GM18858 (cell line): ENCODE results near the gene TMEM108.

ENCODE experiments used
- ATAC-seq: cut with Tn5 transposase; IDR thresholded peaks from one replicate; pipeline ENCODE4 v1.9.1; 2021; ENCODE audit not compliant: unreplicated experiment

Gene TMEM108

DNA sequence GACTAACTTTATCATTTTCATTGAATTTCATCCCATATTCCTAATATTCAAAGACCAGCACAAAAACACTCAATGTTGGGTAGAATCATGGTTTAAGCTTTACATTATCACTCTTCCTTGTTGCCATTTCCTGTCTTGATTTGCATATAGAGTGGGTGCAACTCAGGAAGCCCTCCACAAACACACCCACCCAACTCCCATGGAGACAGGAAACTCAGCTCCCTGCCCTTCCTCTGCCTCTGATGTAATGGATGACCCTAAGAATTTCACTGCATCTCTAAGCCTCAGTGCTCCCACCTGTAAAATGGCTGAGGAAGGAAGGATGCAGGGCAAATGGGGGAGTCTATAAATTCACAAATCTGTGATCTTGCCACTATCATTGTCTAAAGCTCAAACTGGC lies 263.5 kb downstream of the TMEM108 start:
- no peak for ATAC-seq

DNA sequence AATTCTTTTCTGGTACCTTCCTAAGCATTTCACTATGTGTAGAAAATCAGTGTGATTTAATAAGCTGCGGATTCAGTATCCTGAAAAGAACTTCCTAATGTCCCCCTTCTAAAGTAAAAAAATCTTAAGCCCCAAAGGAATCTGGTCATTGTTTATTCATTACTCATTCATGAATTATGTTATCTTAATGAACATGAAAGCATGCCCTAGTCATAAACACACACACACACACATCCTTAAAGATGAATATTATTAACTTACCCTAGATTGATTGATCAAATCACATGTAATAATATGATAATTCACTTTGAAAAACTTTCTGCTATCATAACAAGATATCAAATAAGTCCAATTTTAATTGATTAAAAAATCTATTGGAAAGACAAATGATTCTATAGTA lies 265.2 kb downstream of the TMEM108 start:
- no peak for ATAC-seq

DNA sequence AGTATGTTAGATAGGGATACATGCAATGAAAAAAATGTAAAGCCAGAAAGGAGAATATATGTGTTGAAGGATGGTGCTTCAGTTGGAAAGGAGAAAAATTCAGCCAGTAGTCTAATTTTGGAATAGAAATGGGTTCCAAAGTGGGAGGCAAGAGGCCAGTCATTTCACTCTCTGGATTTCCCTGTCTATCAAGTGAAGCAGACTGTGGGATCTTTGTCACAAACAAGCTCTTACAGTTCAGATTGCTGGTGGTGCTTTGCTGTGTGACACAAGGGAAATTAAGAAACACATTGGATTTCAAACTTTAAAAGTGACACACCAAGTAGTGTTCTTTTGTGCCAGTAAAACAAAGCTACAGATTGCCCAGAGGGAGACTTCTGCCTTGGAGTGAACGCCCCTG lies 279.7 kb downstream of the TMEM108 start:
- ATAC-seq, result no peak

DNA sequence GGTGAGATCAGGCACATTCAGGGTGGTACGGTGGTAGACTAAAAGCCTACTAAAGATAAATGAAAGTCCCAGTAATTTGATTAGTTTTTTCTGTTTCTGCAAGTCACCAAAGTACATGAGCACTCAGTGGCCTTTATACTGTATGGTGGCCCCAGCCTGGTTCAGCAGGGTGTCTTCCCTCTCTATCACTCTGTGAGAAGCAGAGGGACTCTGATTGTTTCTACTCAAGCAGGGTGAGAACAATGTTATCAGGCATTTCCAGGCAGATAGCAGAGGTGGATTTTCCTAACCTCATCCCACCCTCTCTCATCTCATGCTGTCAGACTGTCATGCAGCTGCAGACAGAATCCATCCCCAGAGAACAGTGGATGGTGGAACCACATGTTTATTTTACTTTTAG lies 290.2 kb downstream of the TMEM108 start:
- ATAC-seq, result no peak

DNA sequence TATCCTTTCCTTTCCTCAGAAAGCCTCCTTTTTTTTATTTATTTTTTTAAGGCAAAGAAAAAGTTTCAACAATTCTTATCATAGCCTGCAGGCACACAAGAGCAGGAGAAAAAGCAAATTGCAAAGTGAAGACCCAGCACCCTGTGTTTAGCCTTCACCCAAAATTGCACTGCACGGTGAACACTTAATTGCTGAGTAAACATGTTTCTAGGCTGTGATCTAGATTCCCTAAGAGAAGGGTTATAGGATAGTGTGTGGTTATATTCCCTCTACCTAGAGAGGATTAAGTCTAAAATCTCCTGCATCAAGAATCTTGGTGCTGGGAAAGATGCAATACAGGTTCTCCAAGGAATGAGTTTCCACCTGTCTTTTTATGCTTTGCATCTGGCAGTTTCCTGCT lies 291.4 kb downstream of the TMEM108 start:
- no peak for ATAC-seq

DNA sequence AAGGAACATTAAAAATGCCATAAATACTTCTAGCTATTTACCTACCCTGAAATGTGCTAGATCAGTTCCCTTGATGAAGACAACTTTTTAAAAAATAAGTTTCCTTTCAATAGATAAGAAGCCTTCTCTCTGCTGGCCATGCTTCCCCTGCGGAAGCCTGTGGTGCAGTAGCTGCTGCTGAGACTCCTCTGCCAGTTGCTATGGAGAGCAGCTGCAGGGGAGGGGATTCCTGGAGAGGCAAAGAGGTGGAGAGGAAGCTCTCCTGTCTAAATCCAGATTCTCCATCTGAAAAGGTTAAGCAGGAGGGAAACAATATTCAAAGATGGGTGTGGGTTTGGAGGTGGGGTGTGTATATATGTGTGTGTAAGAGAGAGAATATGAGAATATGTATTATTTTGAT lies 291.9 kb downstream of the TMEM108 start:
- no peak for ATAC-seq

DNA sequence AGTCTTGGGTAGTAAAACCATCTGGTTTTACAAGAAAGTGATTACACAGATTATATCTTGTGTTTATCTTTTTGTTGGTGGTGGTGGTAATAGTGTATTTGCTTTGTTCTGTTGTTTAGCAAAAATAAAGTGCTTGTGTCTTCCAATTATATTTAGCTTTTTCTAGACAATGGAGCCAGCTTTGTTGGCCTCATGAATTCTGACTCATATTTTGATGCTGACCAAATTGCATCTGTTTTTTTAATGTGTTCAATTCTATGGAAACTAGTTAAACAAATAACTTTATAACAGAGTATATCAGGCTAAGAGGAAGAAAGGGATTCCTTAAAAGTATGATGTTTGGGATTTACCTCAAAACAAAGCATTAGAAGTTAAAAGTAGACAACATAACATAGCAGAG lies 292.3 kb downstream of the TMEM108 start:
- no peak for ATAC-seq

DNA sequence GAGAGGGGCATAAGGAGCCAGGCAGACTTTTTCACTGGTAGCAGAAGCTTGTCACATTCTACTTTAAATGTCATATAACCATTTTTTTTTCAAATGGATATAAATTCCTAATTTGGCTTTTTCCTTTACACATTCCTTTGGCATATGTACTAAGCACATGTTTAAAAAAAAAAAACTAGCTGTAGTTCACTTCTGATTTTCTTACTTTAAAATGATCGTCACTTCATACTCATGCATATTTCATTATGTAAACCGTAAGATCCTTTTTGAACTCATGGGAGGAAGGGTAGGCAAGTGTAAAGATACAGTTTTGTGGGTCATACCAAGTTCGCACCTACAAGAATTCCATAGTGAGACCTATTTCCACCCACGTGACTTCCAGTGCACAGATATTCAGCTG lies 316.5 kb downstream of the TMEM108 start:
- no peak for ATAC-seq

DNA sequence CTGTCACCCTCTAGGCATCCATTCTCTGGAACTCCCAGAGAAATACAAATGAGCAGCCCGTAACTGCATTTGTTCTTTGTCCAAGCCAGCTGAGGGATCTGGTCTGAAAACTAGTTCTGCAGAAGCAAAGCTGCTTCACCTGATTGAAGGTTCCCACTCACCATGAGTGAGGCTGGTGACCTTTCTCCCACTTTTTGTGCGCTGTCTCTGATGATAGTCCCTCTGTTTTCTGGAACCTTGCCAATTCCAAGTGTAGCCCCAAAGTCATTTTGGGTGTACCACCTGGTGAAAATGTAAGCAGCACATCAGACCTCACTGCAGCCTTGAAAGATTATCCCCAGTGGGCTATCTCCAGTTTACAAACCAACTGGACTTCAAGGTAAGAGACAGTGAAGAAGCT lies 322.3 kb downstream of the TMEM108 start:
- no peak for ATAC-seq

DNA sequence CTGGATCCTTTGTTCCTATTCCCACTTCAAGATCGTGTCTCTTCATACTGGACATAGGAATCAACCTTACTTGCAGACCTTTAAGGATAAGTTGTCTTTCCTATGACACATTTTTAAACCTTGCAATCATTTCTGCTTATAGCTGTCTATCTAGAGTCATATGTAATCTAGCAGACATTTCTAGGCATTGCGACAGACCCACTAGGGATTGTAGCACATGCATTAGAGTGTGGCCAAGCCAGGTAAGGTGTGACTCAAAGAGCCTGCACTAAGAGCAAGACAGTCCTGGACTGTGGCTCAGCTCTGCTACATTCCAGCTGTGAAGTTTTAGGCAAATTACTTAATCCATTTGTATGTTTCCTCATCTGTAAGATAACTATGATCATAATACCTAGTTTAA lies 322.8 kb downstream of the TMEM108 start:
- no peak for ATAC-seq

DNA sequence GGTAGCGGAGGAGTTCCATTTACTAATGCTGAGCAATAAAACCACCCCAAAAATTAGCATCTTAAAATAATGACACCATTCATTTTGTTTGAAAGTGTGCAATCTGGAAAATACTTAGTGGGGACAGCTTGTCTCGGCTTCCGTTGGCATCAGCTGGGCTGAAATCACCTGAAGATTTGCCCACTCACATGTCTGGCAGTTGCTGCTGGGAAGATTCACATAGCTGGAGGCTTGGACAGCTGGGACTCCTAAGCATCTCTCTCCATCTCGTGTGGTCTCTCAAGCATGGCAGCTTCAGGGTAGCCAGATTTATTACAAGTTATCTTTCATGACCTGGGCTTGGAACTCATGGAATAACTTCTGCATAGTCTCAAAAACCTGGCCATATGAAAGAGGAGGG lies 323.2 kb downstream of the TMEM108 start:
- ATAC-seq, result no peak

DNA sequence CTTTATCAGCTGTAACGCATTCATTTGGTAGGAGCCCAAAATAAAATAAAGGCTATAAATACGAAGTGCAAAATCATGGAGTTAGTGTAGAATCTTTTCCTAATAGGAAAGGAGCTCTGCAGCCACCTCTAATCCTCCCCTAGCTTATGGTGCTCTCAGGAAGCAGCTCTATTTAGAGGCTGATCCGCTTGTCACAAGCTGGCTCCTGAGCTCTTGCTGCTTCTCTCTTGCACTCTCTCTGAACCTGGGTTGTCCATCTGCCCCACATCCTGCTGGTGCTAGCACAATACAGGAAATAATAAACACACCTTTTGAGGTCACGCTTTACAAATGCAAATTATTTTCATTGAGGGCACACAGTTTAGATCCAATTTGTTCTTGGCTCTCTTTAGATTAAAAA lies 324.3 kb downstream of the TMEM108 start:
- ATAC-seq, result no peak

DNA sequence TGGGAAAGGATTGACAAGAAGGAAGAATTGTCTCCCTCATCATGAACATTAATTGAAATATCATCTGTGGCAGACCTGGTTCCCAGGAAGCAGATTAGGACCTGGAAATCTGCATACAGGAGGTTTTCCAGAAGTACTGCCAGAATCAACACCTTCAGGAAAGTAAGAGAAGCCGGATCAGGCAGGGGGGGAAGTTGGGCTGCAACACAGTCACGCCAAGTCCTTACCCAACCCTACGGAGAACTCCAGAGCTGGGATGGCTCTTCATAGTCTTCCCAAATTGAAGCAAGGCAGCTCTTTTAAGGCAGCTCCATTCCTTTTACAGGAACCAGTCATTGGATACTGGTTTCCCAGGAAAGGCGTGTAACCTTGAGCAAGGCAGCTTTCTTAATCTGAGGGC lies 326.5 kb downstream of the TMEM108 start:
- ATAC-seq, result no peak

DNA sequence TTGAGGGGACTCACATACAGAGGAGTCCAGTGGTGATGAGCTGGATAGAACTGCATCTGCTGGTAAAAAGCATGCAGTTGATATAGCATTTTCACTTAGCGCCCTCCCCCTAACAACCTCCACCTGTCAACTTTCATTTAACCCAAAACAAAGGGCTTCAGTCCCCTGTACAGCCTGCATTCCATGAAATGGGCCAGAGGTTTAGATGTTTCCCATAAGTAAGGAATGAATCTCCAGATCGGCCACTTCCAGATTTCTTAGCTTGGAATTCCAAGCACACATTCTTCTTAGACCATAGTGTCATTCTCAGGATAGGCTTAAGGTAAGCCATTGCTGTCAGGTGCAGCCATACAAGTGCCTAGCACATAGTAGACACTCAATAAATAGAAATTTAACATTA lies 328.7 kb downstream of the TMEM108 start:
- no peak for ATAC-seq

DNA sequence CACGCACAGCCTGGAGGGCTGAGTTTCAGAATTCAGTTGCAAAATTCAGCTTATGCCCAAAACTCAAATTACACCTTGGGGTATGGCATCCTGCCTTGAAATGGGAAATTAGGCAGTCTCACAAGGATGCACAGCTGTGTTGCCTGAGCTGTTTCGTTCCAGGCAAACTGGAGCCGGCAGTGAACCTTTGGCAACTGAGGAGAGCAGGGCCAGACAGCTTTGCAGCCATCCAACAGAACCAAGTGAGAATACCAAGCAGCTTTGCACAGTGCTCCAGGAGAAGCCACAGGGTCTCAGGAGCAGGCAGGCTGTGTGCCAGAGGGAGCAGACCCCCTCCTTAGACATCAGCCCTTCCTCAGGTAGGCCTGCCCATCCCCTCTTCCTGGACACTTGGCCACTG lies 329.2 kb downstream of the TMEM108 start:
- no peak for ATAC-seq

DNA sequence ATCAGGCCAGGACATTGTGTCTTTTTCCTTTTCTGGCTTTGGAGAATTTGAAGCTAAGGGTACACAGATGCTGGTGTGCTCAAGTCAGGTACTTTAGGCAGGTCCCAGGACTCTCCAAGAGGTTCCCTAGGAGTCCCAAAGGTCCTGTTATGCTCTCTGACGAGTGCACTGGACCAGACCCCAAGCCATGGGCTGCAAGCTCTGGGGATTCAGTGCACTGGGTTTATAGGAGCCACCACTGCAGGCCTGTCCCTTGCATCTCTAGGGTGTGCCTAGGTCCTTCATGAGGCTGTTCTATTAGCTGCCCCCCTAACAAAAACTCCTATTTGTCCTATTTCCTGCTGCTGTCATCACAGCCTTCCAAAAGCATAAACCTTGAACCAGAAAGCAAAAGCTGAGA lies 329.8 kb downstream of the TMEM108 start:
- no peak for ATAC-seq

DNA sequence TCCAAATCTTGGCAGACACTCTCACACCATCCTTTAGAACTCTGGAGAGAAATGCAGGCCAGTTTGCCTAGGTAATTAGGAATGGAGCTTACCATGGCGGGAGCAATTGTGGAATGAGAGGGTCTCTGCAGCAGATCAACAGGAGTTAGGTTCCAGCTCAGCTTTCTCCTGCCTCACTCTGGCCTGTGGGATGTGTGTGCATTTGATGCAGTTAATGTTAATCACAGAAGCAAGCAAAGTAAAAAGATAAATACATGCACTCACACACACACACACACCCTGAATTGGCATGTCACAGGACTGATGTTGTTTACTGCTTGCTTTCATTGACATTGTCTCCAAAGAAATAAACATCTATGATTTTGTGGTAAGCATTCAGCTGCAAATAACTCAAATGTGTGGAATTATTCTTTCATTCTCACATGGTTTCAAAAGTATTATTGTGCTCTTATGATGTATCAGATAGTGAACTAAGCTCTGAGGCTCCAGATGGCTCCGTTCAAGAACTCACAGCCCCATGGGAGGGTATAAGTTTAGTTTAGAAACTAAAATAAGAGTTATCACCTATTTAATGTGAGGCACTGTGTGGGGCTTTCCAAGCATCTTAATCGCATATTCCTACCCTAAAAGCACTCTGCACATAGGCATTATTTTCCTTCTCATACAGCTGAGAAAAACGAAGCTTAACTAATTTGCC lies 330.3 kb downstream of the TMEM108 start:
- ATAC-seq, result no peak

DNA sequence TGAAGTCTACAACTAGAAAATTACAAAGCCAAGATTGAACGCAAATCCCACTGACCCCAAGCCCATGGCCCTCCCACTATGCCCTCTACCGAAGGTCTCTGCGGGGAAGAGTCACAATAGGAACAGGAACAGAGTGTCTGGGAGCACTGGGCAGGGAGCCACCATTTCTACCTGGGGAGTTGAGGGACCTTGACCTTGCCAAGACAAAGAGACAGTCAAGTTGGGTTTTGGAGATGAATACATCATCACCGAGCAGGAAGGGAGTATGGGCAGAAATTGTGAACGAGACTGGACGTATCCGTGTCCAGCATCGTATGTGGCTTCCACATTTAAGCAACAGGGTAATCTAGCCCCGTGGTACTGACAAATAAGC lies 330.9 kb downstream of the TMEM108 start:
- no peak for ATAC-seq

DNA sequence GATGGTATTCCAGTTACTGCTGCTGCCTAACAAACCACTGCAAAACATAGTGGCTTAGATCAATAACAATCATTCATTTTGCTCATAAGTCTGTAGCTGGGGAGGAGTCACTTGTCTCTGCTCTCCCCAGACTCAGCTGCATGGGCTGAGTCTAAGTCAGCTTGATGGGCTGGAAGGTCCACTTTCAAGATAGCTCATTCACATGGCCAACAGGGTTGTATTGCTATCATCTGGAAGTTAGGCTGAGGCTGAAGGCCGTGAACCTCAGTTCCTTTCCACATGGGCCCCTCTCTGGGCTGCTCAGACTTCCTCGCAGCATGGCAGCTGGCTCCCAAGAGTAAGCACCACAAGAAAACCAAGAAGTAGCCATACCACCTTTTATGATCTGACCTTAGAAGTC lies 333.0 kb downstream of the TMEM108 start:
- no peak for ATAC-seq

DNA sequence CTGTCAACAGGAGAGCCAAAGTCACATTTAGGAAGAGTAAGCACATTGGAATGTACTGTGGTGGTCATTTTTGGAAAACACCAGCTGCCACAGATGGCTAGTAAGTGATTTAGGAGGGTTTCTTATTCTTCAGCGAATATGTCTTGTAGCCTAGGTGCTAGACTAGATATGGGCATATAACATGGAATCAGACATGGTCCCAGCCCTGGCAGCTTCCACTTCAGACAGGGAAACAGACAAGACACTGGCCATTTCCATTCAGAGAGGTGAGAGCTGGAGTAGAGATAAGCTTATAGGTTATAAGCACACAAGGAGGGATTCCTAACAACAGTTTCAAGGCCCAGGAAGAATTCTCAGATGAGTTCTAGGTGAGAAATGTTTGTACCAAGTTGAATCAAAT lies 333.5 kb downstream of the TMEM108 start:
- ATAC-seq, result no peak

DNA sequence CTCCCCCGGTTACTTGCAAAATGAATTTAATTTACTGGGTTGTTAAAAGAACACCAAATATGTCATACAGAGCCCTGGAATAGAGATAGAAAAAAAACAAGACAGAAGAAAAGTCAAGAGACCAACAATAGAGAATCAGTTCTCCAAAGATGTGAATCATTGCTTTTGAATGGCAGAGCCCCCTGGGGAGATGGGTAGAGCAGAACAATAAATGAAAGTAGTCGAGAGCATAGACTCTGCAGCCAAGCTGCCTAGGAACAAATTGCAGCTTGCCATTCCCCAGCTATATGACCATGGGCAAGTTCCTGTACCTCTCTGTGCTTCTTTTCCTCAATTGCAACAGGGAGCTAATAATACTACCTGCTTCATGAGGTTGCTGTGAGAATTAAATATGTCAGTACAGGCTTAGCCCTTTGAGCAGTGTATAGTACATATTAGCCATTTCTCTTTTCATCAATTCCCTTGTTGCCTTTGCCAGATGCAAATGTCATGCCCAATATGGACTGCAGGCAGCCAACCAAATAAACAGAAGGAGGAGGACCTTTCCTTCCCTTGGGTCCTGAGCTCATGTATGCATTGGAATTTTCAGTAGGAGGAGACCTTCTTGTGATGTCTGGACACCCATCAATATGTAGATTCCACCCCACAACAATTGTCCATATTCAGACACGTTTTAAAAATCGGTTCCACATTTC lies 336.7 kb downstream of the TMEM108 start:
- ATAC-seq, result no peak

DNA sequence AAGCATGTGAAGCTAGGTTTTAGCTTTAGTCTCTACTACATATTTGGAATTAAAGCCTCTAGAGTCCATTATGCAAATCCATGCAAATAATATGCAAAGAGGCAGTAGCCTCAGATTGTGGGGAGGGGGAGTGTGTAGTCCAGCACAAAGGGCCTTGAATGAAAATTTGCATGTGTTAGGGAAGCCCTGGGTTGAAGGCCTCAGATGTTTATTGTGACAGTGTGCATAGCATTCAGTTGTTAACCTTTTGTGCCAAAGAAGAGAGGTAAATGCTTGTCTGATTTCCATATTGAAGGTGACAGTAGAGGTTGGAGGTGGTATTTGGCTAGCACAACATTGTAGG lies 337.2 kb downstream of the TMEM108 start:
- no peak for ATAC-seq

DNA sequence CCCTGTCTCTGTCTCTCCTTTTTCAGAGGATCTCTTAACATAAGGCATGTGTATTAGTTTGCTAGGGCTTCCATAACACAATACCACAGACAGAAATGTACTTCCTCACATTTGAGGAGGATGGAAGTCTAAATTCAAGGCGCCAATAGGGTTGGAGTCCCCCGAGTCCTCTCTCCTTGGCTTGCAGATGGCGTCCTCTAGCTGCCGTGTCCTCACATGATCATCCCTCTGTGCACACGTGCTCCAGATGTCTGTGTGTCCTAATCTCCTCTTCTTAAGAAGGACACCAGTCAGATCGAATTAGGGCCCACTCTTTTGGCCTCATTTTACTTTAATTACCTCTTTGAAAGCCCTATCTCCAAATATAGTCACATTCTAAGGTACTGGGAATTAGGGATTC lies 338.6 kb downstream of the TMEM108 start:
- no peak for ATAC-seq
